CD4-positive, alpha-beta T cell treated with Interleukin-2 at 100 ng/mL for 4 hours (primary cell): ENCODE measurements around the gene PLCG2.
"Not testable (repeated sequence)": the region's sequence is repeated elsewhere in the genome, so short reads cannot be mapped to it uniquely, and the experiment has no call there.

Experiments used
- DNase-seq: peaks from one replicate; pipeline ENCODE4 v3.0.0-alpha.2; 2020; ENCODE audit warnings: low spot score

The PLCG2 gene

DNA sequence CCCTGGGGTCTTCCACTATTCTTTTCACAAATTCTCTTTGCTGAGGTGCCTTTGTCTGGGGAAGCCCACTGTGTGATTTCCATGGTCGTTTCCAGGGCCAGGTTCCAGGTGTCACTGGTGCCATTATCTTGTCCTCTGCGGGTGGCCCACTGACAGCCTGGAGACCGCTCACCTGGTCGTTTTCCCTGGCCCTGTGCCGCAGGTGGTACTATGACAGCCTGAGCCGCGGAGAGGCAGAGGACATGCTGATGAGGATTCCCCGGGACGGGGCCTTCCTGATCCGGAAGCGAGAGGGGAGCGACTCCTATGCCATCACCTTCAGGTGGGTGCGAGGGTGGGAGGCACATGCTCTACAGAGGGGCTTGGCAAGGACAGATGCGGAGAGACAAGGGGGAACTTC, 133.3 kb downstream of the PLCG2 start:
- DNase-seq = no peak

DNA sequence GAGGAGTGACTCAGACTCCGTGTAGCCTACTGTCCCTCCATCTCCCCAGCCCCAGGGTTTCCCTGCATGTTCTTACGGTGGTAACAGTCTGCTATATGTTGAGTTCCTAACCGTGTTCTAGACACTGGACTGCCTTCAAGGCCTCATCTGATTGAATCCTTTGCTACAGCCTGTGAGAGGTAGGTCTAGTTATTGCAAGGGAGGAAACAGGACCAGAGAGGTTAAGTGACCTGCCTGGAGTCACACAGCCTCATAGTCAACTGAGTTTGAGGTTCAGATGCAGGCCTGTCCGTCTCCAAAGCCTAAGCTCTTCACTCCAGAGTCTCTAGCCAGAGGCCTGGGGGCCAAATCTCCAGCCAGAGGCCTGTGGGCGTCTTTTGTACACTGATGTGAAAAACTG, 134.1 kb downstream of the PLCG2 start:
- DNase-seq = no peak

DNA sequence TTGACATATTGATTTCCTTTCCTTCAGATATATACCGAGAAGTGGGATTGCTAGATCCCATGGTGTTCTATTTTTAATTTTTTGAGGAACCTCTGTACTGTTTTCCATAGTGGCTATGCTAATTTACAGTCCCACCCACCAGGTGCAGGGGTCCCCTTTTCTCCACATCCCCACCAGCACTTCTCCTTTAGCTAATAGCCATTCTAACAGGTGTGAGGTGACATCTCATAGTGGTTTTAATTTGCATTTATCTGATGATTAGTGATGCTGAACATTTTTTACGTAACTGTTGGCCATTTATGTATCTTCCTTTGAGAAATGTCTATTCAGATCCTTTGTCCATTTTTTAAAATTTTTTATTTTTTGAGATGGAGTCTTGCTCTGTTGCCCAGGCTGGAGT, 138.3 kb downstream of the PLCG2 start:
- no peak for DNase-seq

DNA sequence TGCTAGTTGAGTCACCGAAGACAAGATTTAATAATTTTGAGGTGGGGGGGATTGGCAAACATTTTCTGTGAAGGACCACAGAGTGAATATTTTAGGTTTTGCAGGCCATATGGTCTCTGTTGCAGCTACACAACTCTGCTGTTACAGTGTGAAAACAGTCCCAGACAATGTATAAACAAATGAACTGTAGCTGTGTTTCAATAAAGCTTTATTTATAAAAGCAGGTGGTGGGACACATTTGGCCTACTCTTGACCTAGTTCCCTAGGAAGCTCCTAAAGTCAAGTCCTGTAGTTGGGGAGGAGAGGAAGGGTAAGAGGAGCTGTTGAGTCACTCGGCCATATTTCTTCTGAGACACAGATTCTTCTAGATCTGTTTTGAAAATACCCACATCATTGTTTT, 139.8 kb downstream of the PLCG2 start:
- no peak for DNase-seq

DNA sequence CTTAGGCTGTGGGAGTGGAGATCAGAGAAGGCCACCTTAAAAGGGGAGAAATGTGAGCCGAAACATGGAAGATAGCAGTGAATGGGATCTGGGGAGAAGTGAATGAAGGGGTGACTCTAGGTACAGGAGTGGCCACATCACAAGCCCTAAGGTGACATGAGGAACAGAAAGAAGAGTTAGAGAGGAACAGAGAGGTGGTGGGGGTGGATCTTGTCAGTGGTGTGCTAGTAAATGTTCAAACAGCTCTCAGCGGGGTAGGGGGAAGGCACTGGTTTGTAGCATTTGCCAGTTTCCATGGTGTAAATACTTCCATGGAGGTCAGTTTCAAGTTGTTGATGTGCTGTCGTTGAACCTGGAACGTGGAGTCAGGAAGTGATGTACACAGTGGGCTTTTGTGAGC, 141.4 kb downstream of the PLCG2 start:
- DNase-seq = no peak

DNA sequence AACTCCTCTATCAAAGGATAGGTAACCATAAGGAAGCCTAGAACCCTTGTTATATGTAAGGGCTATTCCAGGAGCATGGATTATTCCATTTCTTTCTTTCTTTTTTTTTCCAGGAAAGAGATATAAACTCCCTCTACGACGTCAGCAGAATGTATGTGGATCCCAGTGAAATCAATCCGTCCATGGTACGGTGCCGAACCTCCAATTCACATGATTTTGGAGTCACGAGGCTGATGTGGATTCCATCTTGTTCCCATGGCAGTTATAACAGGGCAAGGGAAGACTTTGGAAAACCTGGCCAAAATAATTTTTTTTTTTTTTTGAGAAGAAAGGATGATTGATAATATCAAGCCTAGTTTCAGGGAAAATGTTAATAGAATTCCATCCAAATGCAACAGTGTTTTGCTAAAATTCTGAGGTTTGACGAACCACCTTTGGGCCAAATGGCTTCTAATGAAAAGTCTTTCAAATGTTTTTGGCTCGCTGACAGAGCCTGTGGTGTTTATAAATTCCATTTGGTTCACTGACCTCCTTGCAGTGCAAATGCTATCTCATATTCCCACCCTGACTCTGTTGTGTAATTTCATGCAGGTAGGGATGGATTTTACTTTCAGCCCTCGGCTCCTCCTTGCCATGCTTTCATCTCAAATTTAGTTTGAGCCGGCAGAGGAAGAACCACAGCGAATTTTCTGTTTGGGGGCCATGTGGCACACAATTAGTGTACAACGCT, 142.2 kb downstream of the PLCG2 start:
- no peak for DNase-seq

DNA sequence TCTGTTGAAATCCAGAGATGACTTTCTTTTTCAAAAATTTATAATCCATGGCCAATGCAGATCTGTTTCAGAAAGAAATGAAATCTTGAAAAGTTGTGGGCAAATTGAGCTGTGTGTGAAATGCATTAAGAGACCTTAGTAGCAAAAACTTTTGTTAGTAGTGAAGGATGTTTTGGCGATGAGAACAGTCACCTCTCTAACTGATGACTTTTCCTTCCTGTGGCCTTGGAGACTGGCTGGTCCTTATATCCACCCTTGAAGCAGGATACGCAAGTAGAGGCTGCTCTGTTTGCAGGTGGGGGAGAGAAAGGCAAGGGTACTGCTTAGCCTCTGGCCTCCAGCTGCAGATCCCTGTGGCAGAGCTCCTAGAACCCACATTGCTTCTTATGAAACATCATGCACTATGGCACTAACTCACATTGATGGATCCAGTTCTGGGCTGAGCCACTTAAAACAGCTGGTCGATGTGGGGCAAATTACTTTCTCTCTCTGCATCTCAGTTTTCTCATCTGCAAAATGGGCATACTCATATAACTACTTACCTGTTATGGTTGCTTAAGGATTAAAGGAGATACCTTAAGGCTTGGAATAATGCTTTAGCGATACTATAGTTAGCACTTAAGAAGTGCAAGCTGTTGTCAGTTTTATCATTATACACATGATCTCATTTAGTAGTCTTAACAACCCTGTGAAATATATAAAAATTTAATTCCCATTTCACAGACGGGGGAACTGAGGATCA, 142.9 kb downstream of the PLCG2 start:
- DNase-seq = no peak

DNA sequence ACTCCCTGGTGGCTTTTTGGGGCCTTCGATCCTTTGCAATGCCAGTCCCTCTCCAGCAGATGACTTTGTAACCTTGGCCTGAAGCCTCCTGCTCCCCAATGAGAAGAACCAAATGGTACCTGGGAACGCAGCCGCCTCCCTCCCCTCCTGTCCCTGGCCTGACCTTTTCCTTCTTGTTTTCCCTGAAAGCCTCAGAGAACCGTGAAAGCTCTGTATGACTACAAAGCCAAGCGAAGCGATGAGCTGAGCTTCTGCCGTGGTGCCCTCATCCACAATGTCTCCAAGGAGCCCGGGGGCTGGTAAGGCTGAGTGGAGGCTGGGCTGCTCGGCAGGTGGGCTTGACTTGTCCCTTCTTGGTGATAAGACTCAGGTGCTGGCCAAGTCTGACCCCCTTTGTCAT, 144.2 kb downstream of the PLCG2 start:
- no peak for DNase-seq

DNA sequence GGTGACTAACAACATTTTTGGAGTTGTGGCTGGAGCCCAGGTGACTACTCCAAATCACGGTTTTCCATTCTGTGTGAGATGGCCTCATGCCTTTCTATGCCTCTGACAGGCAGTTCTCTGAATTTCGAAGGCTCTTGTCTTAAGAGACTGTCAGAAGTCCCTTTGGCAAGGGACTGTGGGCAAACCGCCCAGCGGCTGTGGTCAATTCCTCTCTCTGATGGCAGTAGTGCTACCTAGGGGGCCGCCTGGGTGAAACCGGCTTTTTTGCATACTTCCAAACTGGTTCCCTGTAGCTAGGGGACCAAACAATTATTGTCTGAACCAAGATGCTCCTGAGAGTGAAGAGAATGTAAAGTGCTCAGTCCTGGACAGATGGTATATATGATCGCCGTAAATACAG, 145.9 kb downstream of the PLCG2 start:
- DNase-seq = no peak

DNA sequence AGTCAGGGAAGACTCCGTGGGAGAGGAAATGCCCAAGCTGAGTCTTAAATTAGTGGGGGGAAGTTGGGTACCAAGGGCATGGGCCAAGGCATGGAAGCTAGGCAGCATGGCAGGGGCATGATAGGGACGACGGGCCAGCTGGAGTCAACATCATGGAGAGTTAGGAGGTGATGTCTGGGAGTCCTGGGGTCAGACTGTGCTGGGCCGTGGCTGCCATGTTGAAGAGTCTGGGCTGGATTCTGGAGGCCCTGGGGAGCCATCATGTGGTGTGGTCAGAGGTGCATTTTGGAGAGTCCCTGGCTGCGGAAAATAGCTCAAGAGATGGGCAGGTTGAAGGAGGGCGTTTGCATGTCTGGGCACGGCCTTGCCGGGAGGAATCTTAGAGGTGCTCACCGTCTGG, 146.9 kb downstream of the PLCG2 start:
- no peak for DNase-seq

DNA sequence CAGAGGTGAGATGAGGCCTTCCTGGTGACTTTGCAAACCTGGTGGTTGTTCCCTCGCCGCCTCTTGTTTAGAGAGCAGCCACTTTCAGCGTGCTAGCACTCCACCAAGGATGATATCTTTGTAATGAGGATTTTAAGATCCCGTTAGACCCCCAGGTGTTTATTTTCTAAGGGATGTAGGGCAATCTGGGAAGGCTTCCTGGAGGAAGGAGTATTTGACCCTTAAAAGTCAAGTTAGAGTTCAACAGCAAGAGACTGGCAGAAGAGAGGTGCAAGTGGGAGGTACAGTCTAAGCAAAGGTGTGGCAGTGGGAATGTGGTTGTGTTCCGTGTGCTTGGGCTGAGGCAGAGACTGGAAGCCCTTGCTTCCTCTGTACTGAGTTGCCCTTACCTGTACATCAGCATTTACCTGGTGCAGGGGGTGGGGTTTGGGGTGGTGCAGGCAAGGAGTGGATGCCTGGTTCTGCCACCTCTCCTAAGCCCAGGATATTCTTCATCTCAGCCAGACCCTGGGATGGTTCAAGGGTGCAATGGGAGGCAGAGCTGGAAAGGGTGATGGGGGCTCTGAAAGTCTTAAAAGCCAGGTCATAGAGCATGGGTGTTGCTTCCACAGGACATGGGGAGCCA, 148.6 kb downstream of the PLCG2 start:
- DNase-seq = no peak

DNA sequence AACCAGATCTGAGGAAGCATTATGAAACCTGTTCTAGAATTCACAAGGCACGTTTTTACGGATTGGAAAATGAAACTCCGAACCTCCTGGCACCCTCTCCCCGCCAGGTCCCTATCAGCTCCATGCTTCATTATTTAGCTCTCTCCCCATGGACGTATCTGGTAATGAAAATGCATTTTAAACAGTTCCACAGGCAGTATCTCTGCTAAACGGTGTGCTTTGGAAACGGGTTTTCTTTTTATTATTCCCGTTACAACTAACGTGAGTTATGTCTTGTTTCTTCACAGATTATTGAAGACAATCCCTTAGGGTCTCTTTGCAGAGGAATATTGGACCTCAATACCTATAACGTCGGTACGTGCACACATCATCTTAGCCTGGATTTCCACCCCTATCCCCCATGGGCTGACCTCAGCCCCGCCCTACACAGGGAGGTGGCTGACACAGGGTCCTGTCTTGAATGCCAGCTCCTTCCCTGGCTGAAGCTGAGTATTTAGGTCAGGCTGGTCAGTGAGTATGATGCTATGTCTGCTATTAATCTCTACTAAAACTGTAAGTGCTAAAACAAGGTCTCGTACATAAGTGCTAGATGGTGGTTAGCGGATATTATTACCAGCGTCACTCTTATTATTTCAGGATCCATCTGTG, 149.3 kb downstream of the PLCG2 start:
- no peak for DNase-seq

DNA sequence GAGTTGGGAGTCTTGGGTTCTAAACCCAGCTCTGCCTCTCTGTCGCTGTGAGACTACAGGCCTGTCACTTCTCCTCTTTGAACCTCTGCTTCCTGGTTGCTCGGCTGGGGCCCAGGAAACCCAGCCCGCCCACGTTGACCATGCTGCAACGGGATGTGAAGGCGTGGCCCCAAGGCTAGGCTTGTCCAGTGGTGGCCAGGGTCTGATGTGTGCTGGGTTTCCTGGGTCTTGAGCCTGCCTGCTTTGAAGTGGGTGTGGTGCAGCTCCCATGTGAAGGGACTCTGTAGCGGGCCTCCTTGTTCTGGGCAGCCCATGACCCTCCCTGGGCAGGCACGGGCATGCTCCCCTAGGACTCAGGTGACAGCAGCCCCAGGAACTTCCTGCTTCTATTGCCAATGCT, 149.9 kb downstream of the PLCG2 start:
- no peak for DNase-seq

DNA sequence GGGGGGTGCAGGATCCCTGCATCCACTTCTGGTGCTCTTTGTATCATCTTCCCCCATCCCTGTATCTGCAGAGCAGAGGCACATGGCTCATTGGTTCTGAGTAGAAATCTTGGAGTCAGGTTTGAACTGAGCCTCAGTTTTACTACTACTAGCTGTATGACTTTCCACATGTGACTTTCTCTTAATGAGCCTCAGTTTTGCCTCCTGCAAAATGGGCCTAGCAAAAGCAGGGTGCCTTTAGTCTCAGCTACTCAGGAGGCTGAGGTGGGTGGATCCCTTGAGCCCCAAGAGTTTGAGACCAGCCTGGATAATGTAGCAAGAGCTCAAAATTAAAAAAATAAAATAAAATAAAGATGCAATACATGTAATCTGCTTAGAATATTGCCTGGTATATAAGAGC, 150.8 kb downstream of the PLCG2 start:
- no peak for DNase-seq

DNA sequence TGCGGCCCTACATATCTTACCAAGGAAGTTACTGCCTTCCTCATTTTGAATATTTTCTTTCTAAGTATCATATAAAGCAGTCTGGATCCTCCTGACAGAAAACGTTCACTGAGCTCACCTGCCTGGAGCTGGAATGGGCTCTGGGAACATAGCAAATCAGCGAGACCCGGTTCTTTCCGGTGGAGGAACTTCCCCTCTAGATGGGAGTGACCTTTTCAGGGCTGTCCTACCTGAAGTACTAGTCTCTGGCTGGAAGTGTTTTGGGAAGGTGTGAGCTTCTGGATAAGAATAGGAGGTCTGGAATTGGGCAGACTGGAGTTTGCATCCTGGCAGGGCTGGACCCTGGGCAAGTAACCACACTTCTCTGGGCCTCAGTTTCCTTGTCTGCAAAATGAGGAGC, 152.8 kb downstream of the PLCG2 start:
- no peak for DNase-seq

DNA sequence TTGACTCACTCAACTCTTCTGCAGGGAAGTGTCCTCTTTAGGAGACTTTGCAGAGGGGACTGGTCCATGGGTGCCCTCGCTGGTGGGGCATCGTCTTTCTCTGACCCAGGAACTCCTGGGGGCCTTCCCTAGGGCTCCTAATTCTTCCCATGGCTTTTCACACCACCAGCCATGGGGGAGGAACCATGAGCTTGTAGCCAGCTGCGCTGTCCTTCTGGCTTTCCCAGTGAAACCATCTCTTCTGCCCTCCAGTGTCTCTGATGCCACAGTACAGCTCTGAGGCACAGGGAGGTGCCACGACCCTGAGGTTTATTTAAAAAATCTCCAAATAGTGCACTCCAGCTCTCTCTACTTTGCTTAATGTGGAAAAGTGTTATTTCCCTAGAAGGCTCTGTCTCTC, 153.6 kb downstream of the PLCG2 start:
- DNase-seq = no peak

DNA sequence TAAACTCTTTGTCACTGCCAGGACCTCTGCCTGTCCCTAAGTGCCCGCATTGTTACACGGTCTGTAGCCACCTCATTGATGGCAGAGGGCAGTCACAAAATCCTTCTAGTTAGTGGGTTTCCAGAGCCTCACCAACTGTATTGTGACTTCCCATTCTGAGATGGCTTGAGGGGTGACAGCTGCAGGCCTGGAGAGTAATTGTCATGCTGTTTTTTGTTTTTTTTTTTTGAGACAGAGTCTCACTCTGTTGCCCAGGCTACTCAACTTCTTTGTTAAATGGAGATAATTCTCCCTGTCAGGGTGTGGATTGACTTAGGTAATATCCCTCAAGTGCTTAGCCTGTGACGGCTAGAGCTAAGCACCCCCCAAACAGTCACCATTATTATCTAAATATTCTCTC, 154.3 kb downstream of the PLCG2 start:
- no peak for DNase-seq

DNA sequence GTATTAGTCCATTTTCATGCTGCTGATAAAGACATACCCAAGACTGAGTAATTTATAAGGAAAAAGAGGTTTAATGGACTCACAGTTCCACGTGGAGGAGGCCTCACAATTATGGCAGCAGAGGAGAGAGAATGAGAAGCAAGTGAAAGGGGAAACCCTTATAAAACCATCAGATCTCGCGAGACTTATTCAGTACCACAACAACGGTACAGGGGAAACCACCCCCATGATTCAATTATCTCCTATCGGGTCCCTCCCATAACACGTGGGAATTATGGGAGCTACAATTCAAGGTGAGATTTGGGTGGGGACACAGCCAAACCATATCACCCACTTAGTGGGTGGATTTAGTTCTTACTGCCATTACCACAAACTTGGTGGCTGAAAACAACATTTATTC, 155.6 kb downstream of the PLCG2 start:
- DNase-seq = not testable (repeated sequence)

DNA sequence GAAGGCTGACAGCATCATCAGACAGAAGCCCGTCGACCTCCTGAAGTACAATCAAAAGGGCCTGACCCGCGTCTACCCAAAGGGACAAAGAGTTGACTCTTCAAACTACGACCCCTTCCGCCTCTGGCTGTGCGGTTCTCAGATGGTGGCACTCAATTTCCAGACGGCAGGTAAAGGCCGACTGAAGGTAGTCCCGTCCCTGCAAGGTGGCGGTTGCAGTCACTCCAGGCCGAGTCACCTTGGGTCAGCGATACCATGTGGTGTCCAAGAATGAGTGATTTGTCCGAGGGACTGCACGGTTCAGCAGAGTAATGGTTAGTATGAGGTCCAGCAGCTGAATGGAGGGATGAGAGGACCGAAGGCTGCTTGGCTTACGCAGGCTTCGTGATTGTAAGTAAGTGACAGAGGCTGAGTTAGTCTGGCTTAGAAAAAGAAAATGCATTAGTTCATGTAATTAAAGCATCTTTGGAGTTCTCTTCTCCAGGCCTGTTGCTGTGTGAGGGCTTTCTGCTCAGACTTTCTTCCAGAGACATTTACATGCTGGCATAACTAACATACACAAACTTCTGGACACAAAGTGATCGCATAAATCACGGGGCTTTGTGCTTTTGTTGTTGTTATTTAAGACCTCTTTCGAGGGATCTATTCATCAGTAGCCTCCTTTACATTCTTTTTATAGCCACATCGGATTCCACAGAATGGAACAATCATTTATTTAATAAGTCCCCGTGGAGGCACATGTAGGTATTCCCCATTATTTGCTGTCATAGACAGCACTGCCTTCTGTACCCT, 157.3 kb downstream of the PLCG2 start:
- no peak for DNase-seq

DNA sequence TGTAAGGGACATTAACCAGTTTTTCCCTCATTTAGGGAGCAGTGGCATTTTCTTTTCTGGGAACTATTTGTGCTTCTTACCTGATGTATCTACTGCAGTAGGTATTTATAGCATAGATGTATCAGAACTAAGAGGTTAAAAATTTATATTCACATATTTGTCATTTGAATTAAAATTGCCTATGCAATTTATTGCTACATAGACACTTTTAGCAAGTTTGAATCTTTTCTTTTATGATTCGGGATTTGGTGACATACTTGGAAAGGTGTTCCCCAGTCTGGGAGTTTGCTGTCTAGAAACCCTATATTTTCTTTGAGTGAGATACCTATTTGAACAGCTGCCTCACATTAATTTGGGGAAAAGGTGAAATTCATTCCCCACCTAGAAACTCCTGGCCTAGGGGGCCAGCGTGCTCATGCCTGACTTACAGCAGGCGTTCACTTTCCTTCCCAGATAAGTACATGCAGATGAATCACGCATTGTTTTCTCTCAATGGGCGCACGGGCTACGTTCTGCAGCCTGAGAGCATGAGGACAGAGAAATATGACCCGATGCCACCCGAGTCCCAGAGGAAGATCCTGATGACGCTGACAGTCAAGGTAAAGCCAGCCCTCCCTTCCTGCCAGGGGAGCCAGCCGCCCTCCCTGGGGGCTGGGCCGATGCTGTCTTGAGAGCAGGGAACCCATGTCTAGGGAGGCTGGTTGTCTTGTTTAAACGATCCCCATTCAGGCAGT, 158.4 kb downstream of the PLCG2 start:
- DNase-seq = no peak
